GM19397 (cell line): ENCODE data around the gene HMX1.

Experiments
- ATAC-seq: cut with Tn5 transposase; IDR thresholded peaks from one replicate; pipeline ENCODE4 v1.9.1; 2021; ENCODE audit warnings: mild to moderate bottlenecking, moderate library complexity; ENCODE audit not compliant: unreplicated experiment

Gene HMX1

GRCh38 chr4:8843597-8843996, 28.0 kb downstream of the HMX1 start:
- ATAC-seq, result no peak

- ATAC-seq, result no peak
These were observed 29.0 kb downstream of the HMX1 start for GRCh38 chr4:8842614-8843013.

DNA sequence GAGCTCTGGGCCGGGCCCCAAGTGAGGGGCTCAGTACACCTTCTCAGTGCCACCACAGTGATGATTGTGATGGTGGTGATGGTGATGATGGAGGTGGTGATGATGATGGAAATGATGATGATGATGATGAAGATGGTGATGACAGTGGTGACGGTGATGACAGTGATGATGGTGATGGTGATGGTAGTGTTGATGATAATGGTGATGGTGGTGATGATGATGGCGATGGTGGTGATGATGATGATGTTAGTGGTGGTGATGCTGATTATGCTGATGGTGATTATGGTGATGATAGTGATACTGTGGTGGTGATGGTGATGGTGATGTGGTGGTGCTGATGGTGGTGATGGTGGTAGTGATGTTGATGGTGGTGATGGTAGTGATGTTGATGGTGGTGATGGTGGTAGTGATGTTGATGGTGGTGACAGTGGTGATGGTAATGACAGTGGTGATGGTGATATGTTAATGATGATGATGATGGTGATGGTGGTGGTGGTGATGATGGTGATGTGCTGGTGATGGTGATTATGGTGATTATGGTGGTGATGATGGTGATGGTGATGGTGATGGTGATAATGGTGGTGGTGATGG, 29.9 kb downstream of the HMX1 start:
- ATAC-seq, result no peak

DNA sequence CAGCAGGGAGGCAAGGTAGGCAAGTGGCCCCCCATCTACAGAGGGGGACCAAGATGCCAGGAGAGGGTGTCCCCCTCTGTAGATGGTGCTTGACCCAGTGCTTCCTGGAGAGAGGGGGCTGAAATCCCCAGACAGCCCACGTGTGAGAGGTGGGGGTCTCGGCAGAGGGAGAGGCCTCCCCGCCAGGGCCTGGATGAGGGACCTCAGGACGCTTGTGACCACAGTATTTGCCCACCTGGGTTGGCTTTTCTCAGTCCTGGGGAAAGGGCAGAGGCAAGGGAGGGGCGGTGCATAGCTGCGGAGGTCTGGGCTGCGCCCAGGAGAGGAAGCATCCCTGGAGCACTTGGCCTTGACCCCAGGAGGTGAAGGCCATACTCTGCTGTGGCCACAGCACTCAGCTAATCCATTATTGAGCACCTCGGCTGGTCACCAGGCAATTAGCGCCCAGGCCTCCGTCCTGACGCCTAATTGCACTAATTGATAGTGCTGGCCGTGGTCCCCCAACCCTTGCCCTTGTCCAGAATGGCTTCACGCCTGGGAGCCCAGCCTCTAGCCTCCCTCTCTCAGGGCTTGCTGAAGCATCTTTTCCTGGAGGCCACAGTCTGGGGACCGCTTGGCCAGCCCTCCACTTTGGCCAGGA, 30.7 kb downstream of the HMX1 start:
- no peak for ATAC-seq

DNA sequence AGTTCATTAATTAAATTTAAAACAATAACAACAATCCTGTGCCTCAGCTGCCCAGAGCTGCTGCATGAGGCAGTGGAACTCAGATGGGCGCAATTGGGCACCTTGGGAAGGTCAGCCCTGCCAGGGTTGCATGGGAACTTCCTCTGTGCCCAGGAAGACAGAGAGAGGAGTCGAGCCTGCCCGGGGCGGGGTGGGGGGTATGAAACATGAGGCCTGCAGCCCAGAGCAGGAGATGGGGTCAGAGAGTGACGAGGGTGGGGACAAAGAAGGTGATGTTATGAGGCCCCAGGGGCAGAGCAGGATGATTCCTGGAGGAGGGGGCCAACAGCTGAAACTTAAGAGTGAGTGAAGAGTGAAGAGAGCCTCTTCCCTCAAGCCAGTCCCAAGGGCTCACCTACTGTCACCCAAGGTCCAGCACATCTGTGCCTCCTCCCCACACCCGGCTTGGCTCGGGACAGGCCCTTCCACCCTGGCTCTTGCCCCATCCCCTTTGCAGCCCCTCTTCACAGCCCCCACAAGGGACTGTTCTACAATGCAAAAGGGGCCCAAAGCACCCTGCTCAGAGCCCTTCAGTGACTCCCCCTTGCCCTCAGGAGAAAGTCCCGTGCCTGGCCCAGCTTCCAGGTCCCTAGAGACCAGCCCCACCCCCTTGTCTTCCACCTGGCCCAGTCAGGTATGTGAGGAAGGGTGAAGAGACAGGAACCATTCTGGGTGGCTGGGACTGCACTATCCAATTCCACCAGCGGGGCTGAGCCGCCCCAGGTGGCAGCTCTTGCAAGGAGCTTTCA, 31.4 kb downstream of the HMX1 start:
- no peak for ATAC-seq

DNA sequence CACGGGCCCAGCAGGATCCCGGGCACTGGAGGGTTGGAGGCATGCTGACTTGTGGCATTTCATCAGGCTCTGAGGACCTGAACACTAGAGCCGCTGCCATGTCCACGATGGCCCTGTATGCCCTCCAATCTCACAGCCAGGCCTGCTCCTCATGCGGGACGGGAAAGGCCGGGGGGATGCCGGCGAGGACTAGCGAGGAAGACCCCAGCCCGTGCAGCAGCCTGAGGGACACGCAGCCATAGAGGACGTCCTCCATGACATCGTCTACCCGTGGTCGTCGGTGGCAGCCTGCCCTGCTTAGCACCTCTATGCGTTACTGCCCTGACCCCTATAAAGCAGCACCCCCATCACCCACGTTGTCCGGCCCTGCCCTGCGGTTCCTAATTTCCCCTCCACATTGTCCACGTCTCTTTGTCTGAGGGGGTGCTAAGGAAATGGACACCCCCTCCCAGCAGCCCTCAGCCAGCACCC, 32.6 kb downstream of the HMX1 start:
- no peak for ATAC-seq

GRCh38 chr4:8838296-8838960, 33.2 kb downstream of the HMX1 start:
- ATAC-seq, result no peak

- no peak for ATAC-seq
These were observed 34.3 kb downstream of the HMX1 start for GRCh38 chr4:8837181-8837841.

DNA sequence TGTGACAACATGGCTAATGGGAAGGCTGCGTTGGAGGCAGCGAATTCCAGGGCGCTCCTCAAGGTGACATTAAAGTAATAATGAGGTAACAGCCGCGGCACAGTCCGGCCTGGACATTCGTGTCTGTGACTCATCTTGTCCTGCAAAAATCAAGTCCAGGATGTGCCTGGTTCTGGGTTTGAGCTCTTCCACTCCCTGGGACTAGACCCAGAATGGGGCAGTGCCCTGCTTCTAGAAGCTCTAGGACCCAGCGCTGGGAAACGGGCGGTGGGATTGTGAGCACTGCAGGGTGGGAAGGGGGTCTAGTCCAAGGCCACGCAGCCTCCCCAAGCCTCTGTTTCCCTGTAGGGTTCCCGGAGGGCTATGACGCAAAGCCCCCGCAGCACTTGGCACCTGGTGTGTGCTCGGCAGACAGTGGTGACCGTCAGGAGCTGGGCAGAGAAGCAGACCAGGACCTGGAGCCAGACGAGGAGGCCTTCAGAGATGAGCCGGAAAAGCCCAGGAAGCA, 34.9 kb downstream of the HMX1 start:
- no peak for ATAC-seq

DNA sequence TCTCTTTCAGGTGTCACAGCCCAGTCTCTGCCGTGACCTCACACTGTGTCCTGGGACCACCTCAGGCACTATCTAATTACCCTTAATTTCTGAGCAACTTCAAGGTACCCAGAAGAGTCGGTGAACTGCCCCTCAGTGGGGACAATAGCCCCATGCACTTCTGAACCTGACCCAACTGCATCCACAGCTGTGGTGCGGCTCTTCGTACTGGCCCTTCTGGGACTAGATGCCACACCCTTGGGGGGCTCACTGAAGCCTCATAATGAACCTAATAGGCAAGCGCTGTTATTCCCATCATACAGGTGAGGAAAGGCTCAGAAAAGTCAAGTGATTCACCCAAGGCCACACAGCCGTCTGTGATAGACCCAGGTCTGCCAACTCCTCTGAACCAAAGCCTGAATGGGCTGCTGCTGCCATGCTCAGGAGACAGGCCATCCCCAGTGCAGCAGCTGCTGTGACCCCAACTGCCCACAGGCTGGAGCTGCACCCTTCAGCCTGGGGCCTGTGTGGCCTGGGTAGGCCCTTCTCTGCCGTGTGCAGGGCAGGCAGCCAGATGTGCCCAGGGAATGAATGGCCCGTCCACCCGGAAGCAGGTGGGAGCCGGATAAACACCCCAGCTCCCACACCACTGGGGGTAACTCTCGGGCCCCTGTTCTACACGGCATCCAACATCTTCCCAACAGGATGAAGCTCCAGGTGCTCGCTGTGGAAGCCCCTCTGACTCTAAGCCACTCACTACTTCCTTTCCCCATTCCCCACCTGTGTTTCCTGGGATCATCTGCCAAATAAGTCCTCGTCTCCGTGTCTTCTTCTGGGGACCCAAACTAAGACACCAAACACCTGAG, 35.9 kb downstream of the HMX1 start:
- ATAC-seq, result no peak

DNA sequence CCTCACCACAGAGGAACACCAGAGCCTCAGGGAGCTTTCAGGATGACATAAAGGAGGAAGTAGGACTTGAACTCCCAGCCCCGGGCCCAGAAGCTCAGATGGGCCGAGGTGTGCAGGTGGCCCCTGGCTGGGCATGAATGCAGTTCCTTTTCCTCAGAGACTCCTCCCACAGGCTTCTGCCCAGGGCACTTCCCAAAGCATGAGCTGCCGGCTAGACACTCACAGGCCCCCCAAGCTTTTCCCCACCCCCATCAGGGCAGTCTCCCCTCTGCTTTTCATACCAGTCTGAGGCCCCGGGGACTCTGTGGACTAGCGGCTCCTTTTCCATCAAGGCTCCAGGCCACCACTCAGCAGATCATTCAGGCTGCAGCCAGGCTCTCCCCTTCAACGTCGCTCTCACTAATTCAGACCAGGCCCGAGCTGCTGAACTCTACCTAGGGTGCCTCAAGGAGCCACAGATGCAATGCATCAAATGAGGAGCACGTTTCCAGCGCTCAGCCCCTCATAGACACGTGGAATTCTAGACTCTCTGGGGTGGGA, 36.9 kb downstream of the HMX1 start:
- ATAC-seq, result no peak

GRCh38 chr4:8832113-8832915, 39.3 kb downstream of the HMX1 start:
- no peak for ATAC-seq

GRCh38 chr4:8831221-8832112, 40.2 kb downstream of the HMX1 start:
- no peak for ATAC-seq

DNA sequence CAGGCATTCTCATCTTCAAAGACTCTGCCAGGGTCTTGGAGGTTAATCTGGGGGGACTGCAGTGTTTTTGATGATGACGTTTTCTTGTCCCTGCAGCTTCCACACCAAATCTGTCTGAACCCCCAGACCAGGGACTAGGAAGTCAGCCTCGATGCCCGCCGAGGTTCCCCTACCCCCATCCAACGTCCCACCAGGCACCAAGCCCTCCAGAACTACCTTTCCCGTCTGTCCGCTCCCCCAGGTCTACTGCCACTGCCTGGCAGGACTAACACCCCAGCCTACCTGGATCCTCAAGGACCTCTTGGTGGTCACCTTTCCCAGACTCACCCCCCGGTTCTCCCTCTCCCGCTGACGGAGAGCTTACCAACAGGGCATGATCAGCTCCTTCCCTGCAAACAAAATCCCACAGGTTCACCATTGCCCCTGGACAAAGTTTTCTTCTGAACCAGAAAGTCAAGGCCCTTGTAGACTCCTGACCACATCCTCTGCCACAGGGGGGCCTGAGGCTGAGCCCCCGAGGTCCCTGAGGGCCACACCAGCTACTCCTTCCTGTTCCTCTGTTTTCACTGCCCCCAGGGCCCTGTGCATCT, 40.9 kb downstream of the HMX1 start:
- no peak for ATAC-seq

- no peak for ATAC-seq
These were observed 41.6 kb downstream of the HMX1 start for GRCh38 chr4:8830056-8830455.

GRCh38 chr4:8829584-8829983, 42.1 kb downstream of the HMX1 start:
- no peak for ATAC-seq

- no peak for ATAC-seq
These were observed 42.8 kb downstream of the HMX1 start for GRCh38 chr4:8828869-8829268.
